NCI-H1694 treated with DMSO at 0.1 percent for 48 hours (cell line): ENCODE data around the gene DAW1.
A peak's percentile ranks its signal among the peaks of the same experiment; 100 is the strongest.
"Not testable (repeated sequence)": the region's sequence is repeated elsewhere in the genome, so short reads cannot be mapped to it uniquely, and the experiment has no call there.

Experiments used
- DNase-seq: peaks from one replicate; lab custom pipeline; 2025; lab: John Stamatoyannopoulos, UW

The DAW1 gene

DNA sequence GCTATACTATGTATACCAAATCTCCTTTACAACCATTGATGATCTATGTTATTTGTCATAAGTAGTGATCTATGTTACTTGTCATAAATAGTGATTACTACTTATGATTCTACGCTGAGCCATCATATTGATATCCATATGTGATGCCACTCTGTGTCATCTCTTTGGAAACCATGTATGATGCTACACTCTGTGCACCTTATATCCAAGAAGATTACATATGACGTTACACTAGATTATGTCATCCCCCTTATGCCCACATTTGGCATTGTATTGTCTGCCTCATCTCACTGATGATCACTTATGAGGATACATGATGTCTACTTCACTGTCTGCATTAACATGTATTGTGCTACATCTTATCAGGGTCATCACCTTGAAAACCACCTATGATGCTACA lies 42.9 kb downstream of the DAW1 start:
- no peak for DNase-seq

DNA sequence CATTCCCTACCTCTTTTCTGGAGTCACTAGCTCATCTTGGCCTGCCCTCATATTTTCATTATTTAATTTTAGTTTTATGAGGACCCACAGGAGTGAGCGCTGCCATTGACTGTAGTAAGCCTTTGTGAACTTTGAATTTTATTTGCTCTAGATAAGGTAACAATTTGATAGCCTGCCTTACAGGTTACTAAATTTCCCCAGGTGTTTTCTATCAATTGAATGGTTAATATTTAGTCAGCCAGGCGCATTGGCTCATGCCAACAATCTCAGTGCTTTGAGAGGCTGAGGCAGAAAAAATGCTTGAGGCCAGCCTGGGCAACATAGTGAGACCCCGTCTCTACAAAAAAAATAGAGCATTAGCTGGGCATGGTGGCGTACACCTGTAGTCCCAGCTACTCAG lies 50.2 kb downstream of the DAW1 start:
- DNase-seq = no peak

DNA sequence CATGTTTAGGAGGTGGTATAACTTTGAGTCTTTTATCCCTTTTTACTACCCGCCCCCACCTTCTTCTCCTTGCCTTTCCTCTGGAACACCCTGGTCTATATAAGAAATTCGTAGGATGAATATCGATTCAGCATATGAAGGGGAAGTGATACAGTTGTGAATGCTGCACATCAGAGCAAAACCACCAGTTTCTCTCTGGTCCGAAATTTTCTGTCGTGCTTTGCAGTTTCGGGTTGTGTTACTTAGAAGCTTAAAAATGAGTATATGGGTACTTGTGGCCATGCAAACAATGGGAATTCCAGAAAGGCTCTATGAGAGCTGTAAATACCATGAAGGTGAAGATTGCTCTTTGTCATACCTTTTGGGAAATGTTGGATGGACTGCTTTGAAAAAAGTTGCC lies 60.6 kb downstream of the DAW1 start:
- no peak for DNase-seq

DNA sequence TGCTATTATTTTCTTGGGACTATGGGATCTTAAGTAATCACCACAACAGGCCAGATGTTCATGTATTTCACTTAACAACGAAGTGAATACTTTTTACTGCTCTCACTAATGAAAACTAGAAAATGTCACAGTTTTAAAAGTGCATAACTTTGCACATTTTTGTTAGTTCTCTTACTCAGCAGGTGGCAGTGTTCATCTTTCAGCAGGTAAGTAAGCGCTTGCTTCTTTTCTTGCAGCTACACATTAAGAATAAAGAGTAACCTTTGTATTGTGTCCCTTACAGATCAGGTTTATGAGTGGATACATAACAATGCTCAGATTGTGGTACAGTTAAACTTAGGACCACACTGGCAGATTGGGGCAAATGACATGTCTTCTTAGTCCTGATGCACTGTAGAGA lies 61.0 kb downstream of the DAW1 start:
- no peak for DNase-seq

DNA sequence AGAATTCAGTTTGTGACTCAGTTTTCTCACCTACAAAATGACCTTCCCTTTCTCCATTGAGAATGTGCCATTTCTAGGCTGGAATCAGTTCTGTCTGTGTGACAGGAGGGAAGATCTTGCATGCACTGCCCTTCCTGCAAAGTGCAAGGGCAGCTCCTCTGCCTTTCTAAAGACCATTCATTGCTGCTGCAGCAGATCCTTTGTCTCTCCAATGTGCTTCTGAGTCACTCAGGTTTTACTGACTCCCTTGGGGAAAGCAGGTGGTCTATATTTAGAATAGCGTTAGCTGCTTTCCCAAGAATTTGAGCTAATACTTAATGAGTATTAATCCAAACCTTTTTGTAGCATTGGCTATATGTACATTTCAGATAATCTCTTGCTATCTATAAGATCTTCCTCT lies 62.5 kb downstream of the DAW1 start:
- no peak for DNase-seq

DNA sequence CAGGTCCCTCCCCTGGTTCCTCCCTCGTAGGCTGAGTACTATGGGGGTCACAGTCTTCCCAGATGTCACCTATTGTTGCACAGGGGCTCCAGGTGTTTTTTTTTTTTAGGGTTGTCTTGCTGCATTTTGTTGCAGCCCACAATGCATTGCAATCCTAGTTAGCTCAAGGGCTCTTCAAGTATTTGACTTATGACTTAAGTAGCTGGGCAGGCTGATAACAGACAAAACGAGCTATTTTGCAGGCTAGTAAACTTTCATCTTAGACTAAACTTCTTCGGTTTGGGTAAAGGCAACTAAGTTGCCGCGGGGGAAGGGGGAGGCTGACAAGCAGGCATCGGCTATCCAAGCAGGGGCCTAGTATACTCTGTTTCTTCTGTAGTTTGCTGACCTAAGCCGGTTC lies 64.8 kb downstream of the DAW1 start:
- not testable (repeated sequence) for DNase-seq

DNA sequence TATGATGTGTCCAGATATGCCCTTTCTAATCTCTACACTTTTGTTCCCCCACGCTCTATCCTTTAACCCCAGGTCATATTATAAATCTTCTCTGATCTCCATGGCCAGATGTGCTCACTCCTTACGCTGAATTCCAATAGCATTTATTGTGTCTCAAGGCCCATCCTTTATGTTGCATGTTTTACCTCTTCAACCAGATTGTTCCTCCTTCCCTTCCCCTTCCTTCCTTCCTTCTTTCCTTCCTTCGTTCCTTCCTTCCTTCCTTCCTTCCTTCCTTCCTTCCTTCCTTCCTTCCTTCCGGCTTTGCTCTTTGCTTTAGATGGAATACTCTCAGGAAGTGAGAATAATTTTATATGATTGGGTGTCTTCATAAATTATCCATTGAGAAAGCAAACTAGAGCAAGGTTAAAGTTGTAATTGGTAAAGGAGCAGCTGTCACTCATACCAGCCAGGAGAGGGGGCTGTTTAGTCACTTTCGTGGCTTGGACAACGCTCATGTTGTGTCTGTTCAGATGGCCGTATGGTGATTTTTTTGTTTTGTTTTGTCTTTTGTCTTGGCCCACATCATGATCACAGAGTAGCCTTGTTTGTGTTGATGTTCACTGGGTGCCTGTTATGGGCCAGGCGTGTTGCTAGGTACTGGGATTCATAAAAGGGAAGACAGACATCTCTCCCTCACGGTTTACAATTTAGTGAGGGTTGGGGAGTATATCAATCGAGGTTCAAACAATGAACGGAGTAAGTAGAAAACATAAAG lies 68.0 kb downstream of the DAW1 start:
- DNase-seq = peak; percentile 44

DNA sequence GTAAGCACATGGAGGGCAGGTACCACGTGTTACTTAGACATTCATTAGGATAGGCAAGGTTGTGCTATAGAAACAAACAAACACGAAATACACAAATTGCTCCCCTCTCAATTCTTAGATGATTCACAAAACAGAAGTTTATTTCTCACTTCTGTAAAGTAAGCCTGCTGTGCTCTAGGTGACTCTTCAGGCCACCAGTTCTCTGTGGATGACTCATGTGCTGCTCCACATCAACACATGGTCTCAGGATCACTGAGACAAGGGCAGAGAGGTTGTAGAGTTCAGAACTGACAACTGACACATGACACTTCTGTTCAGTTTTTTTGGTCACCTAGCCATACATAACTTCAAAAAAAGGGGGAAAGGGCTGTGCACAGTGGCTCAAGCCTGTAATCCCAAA lies 70.6 kb downstream of the DAW1 start:
- no peak for DNase-seq

DNA sequence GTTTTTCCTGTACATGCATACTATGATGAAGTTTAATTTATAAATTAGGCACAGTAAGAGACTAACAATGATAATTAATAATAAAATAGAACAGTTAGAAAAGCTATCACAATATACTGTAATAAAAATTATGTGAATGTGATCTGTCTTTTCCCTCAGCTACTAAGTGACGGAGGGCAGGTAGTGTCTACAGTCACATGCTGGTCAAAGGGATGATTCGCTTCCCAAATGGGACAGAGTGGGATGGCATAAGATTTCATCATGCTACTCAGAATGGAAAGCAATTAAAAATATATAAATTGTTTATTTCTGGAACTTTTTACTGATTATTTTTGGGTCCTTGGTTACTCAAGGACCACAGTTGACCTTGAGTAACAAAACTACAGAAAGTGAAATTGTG lies 71.5 kb downstream of the DAW1 start:
- no peak for DNase-seq

DNA sequence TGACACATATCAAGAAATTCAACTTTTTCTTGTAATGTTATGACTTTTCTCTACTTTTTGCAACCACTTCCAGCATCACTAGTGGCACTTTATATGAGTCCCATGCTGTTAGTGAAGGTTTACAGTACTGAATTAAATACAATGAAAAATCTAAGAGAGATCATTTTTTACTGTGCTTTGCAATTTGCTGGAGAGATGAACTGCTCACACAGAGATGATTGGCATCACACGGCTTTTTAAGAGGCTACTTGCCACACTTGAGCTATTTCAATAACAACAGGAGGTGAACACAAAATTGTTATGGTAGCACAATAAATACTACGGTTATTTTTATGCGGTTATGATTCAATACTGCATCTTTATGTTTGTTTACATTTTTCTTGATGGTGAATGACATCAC lies 88.9 kb downstream of the DAW1 start:
- DNase-seq = no peak

DNA sequence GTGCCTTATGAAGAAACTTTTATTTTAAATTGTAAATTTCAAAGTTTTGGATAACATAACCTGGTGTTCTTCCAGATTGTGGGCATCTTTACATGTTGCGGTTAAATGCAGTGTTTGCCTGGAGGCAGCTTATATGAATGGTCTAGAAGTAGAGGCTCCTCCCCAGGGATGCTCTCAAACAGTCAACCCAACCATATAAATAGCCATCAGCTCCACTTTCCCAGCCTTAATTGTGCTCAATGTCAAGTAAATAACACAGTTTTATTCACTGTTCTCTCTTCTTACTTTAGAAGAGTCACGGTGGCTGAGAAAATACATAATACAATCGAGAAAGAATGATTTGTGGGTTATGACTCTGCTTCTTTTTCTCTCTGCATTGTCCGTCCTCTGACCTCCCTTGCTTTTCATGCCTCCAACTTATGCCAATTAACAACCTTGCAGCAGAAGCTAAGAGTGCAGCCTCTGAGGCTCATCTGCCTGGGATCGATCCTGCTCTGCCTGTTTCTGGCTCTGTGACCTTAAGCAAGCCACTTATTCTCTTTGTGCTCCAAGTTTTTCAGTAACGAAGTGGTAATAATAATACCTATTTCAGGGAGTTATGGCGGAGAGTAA lies 100.3 kb downstream of the DAW1 start:
- DNase-seq = no peak

DNA sequence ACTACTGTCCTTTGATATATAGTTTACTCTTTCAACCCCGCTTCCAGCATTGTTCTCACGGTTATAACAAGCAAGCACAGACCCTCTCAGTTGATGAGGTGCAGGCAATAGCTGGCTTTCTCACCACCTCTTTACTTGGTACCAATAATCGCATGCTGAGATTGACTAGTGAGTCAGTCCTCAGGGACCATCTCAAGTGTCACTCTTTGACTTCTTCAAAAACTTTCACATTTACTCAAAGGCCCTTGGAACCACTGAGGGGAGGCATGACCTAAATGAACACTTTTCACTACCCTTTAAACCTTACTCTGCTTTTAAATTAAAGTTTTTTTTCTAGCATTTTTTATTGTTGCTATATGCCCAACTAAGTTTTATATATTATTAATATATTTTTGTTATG lies 101.8 kb downstream of the DAW1 start:
- DNase-seq = no peak
